GM21619 (cell line): Measurements from ENCODE around the gene PTCD3.
A peak's percentile ranks its signal among the peaks of the same experiment; 100 is the strongest.

Source experiments
- ATAC-seq: cut with Tn5 transposase; IDR thresholded peaks from one replicate; pipeline ENCODE4 v1.9.1; 2021; ENCODE audit not compliant: unreplicated experiment

The PTCD3 gene

DNA sequence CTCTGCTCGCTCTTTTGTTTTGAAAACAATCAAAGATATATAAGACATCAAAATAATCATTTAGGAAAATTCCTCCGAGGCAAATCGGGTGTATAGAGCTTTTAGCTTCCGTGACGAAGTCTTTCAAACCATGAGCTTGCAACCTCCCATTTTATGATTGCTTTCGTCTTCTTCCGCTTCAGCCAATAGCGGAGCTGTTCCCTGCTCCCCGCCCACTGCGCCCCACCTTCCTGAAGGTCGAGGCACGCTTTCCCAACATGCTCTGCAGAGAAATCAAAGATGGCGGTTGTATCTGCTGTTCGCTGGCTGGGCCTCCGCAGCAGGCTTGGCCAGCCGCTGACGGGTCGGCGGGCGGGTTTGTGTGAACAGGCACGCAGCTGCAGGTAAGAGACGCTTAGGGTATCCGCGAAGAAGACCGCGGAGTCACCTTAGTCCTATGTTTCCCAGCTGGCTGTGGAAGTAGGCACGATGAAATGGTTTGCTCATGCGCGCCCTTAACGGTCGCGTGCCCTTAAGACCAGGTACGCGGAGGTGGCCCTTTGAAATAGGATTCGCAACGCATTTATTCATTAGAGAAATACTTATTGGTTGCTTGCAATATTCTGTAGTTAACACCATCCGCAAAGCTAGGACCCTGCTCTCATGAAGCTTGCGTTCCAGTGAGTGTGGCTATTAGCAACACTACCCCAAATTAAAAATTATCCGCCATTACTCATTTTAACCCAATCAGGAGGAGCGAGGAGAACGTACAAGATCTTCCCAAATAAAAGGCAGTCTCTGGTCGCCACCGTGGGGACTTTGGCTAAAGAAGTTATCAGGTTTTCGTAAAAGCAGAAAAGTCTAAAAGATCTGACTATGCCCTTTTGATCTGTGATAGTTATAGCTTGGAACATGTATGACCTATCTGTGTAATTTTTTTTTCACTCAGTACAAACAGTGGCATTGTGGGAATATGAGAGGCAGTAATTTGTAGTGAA is at the start of gene PTCD3:
TSS of gene PTCD3 (plus strand) at position 267 of the 977 bp plus-strand sequence. CDS start at position 280, 13 bp downstream.
- ATAC-seq = peak; percentile 86

DNA sequence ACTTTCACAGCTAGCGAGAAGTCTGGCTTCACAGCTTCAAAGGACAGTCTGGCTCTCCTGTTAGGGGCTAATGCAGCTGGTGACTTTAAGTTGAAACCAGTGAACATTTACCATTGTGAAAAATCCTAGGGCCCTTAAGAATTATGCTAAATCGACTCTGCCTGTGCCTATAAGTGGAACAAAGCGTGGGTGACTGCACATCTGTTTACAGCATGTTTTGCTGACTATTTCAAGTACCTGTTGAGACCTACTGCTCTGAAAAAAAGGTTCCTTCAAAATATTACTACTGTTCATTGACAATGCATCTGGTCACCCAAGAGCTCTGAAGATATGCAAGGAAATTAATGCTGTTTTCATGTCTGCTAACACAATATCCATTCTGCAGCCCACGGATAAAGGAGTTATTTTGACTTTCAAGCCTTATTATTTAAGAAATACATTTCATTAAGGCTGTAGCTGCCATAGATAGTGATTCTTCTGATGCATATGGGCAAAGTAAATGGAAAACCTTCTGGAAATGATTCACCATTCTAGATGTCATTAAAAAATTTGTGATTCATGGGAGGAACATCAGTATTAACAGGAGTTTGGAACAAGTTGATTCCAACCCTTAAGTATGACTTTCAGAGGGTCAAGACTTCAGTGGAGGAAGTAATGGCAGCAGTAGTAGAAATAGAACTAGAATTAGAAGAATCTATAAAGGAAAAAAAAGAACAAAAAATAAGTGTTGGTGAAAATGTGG is 49.3 kb upstream of the PTCD3 start:
- ATAC-seq = no peak

DNA sequence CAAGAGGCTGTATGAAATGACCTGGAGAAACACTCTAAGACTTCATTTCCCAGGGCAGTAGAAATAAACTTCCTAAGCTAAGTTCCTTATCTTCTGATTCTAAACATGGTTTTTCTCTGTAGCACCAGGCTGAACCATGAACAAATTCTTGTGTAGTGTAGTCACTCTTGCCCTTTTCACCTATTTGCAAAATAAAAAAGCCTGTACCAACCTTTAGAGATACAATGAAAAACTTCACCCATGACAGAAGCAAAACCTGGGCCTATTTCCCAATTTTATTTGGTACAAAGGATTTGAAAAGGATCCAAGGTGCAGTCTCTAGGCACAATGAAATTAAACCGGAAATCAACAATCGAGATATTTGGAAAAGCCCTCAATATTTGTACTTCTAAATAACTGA is 44.0 kb upstream of the PTCD3 start:
- no peak for ATAC-seq

DNA sequence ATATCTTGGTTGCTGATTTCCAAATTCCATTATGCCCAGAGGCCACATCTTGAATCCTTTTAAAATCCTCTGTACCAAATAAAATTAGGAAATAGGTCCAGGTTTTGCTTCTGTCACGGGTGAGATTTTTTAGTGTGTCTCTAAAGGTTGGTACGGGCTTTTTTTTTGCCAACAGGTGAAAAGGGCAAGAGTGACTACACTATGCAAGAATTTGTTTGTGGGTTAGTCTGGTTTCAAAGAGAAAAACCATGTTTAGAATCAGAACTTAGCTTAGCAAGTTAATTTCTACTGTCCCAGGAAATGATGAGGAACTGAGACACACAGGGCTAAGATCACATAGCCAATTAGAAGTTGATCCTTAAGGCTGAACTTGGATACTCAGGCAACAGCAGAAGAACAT is 42.0 kb upstream of the PTCD3 start:
- ATAC-seq = no peak

DNA sequence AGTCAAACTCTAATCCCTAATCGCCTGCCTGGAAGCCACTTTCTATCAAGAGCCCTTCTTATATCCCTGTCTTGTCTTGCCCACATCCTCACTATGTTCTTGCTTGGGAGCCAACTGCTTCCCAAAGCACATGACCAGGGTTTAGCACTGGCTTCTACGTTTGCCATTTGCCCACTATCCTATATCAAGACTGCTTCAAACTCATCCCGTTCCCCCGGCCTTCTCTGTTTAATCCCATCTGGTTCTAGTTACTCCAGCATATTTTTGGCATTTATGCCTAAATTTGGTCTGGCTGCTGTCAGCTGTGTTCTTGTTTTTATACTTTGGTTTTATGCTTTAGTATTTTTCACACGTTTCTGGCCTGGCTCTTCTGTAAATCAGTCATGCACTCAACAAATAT is 40.5 kb upstream of the PTCD3 start:
- no peak for ATAC-seq

DNA sequence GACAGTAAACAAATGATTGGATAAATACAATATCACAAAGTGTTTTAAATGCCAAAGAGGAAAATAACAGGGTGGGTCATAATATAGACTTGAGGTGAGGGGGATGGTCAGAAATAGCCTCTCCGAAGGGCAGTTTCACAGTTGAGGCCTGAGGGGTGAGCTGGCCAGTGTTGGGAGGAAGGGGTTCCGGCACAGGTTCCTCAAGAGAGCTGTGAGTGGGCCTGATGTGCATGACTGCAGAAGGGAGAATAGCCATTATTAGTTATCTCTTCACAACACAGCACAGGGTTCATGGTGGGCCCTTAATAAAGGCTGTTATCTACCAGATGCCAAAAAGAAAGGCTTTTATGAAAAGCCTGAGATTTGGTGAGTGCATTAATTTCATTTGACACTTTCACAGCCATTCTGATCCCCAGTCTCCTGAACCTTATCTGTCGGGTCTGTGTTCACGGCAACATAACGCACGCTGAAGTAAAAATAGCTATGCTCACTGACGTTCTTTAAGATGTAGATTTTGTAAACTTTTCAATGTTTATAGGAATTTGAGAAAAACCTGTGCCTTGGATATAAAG is 39.9 kb upstream of the PTCD3 start:
- no peak for ATAC-seq

DNA sequence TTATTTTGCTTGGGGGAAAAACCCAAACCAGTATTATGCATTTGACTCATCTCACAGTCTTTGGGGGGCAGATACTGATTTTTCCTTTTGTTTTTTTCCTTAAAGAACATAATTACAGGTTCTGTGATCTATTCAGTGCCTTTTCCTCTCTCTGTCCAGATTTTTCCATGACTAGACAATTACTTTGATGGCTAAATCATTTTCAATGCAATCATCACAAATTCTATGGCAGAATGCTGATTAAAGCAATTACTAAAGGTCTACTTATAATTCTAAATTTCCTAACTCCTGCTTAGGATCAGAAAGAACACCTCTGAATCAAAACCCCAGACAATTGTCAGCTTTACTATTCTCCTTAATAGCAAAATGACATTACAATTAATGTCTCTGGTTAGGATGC is 39.1 kb upstream of the PTCD3 start:
- no peak for ATAC-seq

DNA sequence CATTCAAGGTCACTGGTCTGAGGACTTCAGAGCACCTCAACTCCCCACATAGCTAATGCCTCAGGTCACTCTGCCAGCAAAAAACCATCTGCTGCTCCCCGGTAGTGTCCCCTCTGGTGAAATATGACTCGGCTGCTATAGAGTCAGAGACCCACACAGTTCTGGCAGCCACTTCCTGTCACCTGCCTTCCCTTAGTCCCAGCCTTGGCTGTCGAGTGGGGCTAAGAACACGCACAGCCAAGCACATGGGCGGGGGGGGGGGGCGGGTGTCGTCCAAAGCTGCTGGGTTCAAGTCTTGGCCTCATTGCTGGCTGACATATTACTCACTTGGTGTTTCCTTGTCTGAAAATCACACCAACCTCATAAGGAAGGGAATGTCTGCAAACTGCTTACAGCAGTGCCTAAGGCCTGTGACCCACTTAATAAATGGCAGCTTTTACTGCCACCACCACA is 37.9 kb upstream of the PTCD3 start:
- peak; percentile 55 for ATAC-seq

DNA sequence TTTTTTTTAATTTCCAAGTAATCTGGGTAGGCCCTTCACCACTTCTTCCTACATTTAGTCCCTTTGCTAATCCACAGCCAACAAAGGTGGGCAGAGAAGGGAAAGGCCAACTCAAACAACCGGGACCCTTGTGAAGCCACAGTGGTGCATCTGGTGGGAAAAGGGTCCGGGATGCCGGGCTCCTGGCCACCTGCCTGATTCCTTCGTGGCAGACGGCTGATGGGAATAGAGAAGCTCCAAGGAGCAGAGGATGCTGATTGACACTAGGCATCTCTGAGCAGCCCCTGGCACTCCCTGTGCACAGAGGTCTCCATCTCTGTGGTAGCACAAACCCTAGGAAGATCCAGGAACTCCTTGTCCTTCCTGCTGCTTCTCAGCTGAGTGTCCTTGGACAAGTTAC is 37.4 kb upstream of the PTCD3 start:
- ATAC-seq = no peak

DNA sequence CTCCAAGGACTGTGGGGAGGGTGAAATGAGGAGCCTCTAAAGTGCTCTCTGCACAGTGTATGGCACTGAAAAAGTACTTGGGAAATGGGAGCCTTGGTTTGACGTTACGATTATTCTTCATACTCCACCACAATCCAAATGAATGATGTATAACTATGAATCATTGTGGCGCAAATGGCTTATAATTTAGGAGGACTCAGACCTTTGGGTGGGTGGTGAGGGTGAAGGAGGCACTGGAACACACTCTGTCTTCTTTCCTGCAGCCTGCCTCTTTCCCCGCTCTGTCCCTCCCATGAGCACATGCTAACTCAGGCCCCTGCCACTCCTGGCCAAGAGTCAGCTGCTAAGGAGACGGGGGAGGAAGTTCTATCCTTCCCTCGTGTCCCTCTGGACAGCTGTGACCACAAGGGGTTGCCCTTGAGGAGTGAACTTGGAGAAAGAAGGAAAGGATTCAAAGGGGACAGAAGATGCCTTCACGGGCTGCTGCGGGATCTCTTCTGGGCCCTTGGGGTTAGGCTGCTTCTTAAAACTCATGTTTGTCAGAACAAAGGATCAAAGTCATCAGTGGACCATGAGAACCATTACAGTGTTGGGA is 36.8 kb upstream of the PTCD3 start:
- ATAC-seq = no peak

DNA sequence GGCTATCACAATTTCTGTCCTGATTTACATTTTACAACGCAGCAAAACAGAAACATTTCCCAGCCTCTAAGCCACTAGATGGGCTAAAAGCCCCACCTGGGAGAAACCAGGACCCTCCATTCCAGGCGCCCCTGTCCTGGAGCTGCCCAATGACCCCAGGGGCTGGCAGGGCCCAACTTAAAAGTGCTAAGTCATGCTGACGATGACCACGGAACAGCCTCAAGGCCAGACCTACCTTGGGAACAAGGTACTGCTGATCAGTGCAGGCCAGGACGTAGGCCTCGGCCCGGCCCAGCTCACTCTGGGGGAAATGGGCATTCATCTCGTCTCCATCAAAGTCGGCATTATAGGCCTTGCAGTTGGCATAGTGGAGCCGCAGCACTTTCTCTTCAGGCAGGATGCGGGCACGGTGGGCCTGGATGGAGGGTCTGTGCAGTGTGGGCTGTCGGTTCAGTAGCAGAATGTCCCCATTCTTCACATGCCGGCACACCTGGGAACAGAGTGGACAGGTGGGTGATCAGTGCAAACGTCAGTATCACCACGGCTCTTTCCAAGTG is 36.2 kb upstream of the PTCD3 start:
- no peak for ATAC-seq

DNA sequence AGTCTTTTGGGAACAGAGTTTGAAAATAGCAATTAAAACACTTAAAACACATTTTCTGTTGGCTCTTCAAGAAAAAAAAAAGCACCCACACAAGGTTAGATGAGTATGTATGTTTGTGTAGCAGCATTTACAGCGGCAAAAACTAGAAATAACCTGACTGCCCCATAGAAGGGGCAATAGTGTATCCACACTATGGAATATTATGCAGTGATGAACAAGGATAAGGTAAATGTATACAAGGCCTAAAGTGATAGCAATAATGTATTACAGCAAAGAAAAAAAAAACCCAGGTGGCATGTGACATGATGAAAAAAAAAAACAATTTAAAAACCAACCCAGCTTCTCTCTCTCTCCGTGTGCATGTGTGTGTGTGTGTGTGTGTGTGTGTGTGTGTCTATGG is 35.2 kb upstream of the PTCD3 start:
- no peak for ATAC-seq

DNA sequence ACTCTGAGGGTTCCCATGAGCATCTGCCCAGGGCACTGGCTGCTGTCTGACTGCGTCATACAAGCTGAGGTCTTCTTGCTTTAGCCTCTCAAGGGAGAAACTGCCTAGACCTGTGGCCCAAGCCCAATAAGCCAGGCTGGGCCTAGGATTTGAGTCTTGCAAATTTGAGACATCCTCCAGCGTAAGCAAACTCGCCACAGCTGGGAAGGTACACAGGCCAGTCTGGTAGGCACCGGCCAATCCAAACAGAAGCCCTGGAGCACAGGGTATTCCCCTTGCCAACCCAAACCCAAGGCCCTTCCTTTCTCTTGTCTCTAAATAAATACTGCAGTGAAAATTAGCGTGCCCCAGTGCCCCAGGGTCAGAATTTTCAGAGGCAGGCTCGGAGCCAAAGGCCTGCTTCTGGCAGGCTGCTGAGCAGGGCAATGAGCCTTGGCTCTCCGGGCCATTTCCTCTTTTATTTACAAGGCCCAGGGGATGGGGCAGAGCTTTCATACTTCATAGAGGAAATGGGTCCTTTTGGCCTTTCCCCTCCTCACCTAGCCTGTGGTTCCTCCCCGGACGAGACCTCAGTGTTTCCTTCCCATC is 33.7 kb upstream of the PTCD3 start:
- ATAC-seq = peak; percentile 55

DNA sequence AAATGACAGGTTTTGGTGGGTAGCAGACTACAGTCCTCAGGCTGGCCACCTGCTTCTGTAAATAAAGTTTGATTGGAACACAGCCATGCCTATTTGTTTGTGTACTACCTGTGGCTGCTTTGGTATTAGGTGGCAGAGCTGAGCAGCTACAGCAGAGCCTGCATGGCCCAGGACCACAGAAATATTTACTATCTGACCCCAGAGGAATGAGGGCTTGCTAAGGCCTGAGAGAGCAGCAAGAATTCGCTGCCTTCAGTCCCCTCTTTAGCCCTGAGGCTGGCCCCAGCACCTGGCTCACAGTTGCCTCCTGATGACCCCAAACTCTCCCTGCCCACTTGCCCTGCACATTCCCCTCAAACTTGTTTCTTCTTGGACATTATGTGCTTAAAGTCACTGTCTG is 32.8 kb upstream of the PTCD3 start:
- no peak for ATAC-seq

DNA sequence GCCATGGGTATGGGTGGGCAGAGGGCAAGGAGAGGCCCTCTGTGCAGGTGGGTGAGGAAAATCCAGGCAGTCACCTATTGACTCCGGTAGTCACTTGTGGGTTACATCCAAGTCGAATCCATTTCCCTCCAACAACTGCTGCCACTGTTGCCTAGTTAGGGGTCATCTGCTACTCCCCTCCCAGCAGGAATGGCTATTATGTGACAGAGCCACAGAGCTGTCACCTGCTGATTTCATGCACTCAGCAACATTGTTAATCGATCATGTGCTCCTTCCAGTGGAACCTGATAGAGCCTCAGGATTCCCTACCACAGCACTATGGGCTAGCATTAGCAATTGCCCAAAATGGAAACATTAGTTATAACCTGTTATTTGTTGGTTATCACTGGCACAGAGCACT is 31.8 kb upstream of the PTCD3 start:
- ATAC-seq = no peak

DNA sequence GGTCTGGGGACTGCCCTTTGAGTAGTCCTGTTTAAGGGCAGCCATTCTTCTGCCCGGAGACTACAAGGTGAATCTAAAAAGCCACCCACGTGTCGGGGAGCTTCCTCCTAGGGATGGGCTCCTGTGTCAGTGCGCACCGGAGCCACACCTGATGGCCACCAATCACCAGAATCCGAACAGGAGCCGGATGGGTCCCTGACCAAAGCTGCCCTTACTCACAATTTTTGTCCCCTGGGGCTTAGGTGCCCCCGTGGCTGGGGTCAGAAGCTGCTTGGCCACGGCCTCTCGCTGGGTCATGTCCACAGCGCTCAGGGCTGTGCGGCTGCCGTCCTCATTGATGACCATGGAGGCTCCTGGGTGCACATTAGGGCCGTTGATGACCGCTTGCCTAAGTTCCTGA is 31.2 kb upstream of the PTCD3 start:
- no peak for ATAC-seq

DNA sequence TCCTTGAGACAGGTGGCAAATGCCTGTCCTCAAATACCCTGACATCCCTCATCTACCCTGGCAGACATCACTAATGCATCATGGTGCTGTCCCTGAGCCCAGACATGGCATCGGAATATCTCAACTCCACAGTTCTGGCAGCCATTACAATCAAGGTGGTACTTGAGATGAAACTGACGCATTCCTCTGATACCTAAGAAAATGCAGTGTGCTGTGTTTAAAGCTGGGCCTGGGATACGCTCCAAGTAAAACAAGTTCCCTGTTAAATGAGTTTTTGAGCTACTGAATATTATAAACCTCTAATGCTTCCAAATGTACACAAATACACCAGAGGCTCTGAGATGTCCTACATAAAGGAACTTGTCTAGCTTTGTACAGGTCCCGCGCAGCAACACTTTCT is 30.1 kb upstream of the PTCD3 start:
- ATAC-seq = no peak

DNA sequence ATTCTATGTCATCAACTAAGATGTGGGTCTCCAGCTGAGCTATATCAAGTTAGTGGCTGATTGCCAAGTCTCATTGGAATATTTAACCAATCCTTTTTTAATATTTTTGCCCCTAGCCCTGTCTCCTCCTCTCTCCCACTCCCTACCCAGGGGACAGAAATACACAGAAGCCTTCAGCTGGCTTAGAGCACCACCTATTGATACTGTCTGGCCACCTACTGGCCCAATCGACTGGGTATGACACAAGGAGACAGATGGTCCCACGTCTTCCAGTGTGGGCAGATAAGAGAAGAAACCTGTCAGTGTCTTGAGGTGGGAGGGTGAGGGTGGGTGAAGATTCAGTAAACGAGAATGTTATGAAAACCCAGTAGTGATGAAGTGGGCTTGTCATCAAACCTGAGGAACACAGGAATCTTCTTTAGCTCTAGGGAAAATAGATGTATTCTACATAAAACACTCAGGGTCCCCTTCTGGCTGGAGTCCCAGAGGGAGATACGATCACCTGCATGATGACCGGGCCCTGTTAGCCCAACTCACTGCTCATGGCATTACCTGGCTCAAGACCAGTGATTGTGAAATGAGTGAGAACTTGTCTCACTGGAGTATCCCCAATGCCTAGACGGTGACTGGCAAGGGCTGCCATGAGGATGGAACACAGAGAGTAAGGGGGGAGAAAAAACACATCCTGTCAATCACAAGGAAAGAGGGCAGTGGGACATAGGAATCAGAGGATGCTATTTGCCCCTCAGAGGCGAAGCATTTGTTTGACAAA is 27.1 kb upstream of the PTCD3 start:
- no peak for ATAC-seq

DNA sequence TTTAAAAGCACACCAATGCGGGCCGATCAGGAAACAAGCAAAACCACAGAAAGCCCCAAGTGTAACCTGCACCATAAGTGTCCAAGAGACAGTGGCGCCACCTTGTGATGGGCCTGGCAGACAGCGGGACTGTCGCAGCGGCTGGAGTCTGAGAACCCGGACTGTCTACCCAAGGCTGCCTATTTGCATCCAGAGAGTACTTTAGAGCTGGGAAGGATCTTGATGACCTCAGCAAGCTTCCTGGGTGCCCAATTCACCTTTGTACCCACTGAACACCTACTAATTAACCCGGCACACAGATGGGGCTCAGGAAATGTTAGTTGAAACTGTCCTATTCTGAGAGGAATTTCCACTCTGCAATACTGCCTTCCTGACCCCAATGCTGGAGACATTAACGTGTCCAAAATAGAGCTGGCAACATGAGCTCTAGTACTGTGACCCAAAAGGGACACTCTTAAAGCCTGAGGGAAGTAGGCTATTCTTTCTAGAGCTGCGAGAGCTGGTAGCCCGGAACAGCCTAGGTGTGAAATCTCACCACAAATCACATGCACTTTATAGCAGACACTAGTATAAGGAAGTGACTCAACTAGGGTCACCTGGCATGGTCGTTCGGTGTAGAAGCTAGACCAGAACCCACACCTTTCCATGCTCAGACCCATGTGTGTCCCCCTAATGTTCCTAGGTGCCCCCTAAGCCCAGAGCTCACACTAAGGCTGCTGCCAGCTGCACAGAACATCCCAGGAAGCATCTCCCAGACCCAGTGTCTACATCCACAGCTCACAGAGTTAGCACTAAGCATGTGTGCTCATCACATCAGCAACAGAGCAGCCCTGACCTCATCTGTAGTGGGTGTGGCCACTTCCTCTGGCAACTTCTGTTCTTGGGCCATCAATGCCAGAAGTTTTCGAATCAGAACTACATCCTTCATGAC is 25.8 kb upstream of the PTCD3 start:
- ATAC-seq = peak; percentile 78
